GM19397 (cell line): ENCODE results near the gene COL4A5.
"Not testable (repeated sequence)": the region's sequence is repeated elsewhere in the genome, so short reads cannot be mapped to it uniquely, and the experiment has no call there.

Source experiments
- ATAC-seq: cut with Tn5 transposase; IDR thresholded peaks from one replicate; pipeline ENCODE4 v1.9.1; 2021; ENCODE audit warnings: mild to moderate bottlenecking, moderate library complexity; ENCODE audit not compliant: unreplicated experiment

The COL4A5 gene

GRCh38 chrX:108453841-108454240, 14.2 kb downstream of the COL4A5 start:
- ATAC-seq: no peak

GRCh38 chrX:108456971-108457477, 17.4 kb downstream of the COL4A5 start:
- ATAC-seq: no peak

GRCh38 chrX:108464604-108465003, 25.0 kb downstream of the COL4A5 start:
- ATAC-seq: no peak

DNA sequence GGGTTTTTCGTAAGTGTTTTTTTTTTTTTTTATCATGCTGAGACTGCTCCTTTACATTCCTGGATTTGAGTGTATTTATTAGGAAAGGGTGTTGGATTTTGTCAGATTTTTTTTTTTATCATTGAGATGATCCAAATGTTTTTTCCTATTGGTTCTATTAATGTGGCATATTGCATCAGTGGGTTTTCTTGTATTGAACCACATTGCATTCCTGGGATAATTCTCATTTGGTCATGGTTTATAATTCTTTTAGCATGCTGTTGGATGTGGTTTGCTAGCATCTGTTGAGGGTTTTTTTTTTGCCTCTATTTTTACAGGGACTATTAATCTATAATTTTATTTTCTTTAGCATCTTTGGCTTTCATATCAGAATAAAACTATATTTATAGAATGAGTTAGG, 28.8 kb downstream of the COL4A5 start:
- no peak for ATAC-seq

DNA sequence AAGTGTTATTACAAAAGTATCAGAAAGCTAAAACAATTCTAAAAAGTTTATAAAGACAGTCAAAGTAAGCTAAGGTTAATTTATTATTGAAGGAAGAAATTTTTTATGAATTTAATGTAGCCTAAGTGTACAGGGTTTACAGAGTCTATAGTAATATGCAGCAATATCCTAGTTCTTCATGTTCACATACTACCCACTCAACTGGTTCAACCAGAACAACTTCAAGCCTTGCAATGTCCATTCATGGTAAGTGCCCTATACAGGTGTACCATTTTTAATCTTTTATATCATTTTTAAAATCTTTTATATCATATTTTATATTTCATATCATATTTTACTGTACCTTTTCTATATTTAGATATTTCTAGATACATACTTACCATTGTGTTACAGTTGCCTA, 34.3 kb downstream of the COL4A5 start:
- ATAC-seq: no peak

- not testable (repeated sequence) for ATAC-seq
Observed at GRCh38 chrX:108481528-108481927, 41.9 kb downstream of the COL4A5 start.

- no peak for ATAC-seq
Observed at GRCh38 chrX:108484251-108484650, 44.6 kb downstream of the COL4A5 start.

GRCh38 chrX:108485960-108486359, 46.3 kb downstream of the COL4A5 start:
- ATAC-seq: no peak

DNA sequence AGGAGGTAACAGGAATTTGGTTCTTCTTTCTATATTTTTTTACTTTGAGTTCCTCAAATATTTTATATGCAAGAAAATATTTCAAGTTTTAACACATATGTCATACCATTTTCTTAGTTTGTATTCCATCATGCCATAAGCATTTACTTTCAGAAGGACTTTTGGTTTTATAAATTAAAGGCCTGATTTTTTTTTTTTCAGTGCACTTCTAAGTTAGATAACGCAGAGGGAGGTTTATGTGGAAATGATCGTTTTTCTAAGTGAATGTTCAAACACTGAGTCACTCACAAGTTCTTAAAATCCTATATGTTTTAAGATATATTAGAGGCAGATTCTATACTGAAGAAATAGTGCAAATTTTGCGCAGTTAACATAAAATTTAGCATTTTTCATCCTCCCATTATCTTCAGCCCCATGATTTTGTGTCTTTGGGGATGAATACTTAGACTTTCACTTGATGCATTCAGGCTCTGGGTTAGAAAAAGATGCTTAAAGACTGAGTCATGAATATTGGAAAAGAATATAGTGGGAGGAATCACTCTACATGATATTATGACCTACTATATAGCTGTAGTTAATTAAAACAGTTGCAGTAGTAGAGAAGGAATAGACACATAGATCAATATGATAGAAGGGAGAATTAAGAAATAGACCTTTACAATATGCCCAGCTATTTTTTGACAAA, 54.9 kb downstream of the COL4A5 start:
- no peak for ATAC-seq

- no peak for ATAC-seq
Observed at GRCh38 chrX:108511721-108512120, 72.1 kb downstream of the COL4A5 start.

- ATAC-seq: no peak
Observed at GRCh38 chrX:108516184-108516583, 76.5 kb downstream of the COL4A5 start.

- ATAC-seq: no peak
Observed at GRCh38 chrX:108527724-108528123, 88.1 kb downstream of the COL4A5 start.

DNA sequence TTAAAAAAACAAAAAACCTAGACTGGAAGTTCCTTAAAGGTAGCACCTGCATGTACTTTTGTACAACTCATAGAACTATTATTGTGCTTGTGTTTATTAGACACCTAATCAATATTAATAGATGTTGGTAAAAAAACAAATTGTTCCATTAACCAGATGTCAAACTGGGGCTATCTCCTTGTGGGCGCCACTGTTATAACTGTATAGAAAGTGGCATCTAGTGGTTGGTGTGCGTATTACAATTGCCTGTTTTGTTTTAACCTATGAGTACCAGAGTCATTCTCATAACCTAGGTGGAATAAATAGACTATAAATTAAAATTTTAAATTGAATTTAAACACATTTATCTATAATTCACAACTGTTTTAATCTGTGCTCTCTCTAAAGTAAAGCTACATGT, 97.4 kb downstream of the COL4A5 start:
- no peak for ATAC-seq

GRCh38 chrX:108541286-108541685, 101.6 kb downstream of the COL4A5 start:
- no peak for ATAC-seq

- no peak for ATAC-seq
Observed at GRCh38 chrX:108557580-108557979, 117.9 kb downstream of the COL4A5 start.

- ATAC-seq: no peak
Observed at GRCh38 chrX:108558217-108558616, 118.6 kb downstream of the COL4A5 start.

DNA sequence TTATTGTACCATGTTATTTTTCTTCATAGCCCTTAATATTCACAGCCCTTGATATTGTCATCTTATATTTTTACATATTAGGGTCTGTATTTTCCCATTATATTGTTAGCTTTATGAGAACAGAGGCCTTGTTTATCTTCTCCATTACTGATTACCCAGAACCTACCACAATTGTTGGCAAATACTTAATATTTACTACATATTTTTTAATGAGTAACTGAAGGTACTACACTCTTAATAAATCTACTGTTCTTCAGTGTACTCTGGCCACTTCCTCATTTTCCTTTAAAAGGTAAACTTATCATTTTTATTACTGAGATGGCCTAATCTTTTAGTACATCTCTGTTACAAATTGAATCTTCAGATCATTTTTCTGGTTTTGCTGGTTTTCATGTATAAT, 133.5 kb downstream of the COL4A5 start:
- no peak for ATAC-seq

- no peak for ATAC-seq
Observed at GRCh38 chrX:108582151-108582550, 142.5 kb downstream of the COL4A5 start.

- ATAC-seq: no peak
Observed at GRCh38 chrX:108584617-108585211, 145.1 kb downstream of the COL4A5 start.

DNA sequence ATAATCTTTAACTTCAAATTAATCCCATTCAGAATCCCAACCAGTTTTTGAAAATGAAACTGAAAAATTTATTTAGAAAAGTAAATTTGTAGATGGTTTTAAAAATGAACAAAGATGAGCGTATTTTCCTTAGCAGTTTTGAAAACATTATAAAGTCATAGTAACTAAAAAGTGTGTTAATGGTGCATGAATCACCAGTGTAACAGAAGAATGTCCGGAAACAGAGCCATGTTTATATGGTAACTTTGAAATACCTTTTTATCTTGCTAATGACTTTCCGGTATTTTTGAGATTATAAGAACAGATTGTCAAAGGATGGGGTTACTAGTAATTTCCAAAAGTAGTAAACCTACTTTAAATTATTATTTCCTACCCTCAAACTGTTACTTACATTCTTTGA, 150.9 kb downstream of the COL4A5 start:
- ATAC-seq: no peak

DNA sequence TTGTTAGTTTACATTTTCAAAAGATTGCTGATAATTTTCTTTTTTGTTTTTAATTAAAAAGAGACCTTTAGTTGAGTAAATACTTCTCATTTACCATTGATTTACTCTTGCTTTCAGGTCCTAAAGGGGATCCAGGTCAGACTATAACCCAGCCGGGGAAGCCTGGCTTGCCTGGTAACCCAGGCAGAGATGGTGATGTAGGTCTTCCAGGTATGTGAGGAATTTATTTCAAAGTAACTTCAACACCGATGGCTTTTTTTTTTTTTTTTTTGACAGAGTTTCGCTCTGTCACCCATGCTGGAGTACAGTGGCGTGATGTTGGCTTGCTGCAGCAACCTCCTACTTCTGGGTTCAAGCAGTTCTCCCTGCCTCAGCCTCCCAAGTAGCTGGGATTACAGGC, 161.6 kb downstream of the COL4A5 start:
- ATAC-seq: no peak

GRCh38 chrX:108610141-108610540, 170.5 kb downstream of the COL4A5 start:
- ATAC-seq: no peak

DNA sequence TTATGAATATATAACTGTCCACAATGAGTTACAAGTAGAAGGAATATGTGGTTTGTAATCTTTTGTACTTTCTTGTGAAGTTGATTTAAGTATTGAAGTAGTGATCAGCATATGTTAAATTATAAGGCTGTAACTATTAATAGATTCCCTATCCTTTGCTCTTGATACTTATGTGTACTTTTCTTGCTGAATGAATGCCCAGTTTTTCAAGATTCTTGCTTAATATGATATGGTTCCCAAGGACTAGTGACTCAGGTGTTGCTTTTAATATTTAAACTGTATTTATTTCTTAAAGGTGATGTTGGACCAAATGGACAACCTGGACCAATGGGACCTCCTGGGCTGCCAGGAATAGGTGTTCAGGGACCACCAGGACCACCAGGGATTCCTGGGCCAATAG, 175.0 kb downstream of the COL4A5 start:
- no peak for ATAC-seq
